ENCODE measurements around the gene IGHMBP2. TPM values are rescaled to one million over a fixed set of nuclear protein-coding genes. Genes with fewer than 3 reads are reported as not detected.

IGHMBP2 gene
- total RNA-seq, 4 donors from 2014 or later, result 18.6 to 33.3 (median 30.5) TPM

- WGBS, 2 donors, result 92 to 93% methylated on average over 19 to 21 of the region's 21 CpGs
- intact Hi-C loops (cut with DNase I; ENCODE audit: low total_unique reads), result no loop called here
- H3K4me3 ChIP-seq (ENCODE audit: low read depth, poor library complexity, severe bottlenecking), result no peak overlapping the region
- TF ChIP-seq CTCF (IDR thresholded peaks at IDR 0.05) (no peak), POLR2A (IDR thresholded peaks at IDR 0.05) (no peak)
- no peak for DNase-seq (ENCODE audit: low spot score in 2 of 2)
These were observed 27.5 kb downstream of the IGHMBP2 start for GRCh38 chr11:68930991-68931855.

GRCh38 chr11:68931911-68932310, 28.2 kb downstream of the IGHMBP2 start:
- DNase-seq (ENCODE audit: low spot score in 2 of 2), result no peak
- no peak overlapping the region for H3K4me3 ChIP-seq (ENCODE audit: low read depth, poor library complexity, severe bottlenecking)
- WGBS, 2 donors, result 80 to 93% methylated on average over 17 of the region's 17 CpGs
- TF ChIP-seq POLR2A (IDR thresholded peaks at IDR 0.05) (no peak), CTCF (IDR thresholded peaks at IDR 0.05) (no peak)
- intact Hi-C loops (cut with DNase I; ENCODE audit: low total_unique reads), result no loop called here

- TF ChIP-seq CTCF (IDR thresholded peaks at IDR 0.05) (no peak), POLR2A (IDR thresholded peaks at IDR 0.05) (no peak)
- DNase-seq (ENCODE audit: low spot score in 2 of 2), result no peak
- intact Hi-C loops (cut with DNase I; ENCODE audit: low total_unique reads), result no loop called here
- H3K4me3 ChIP-seq (ENCODE audit: low read depth, poor library complexity, severe bottlenecking), result no peak overlapping the region
- 76 to 89% methylated on average over 7 of the region's 7 CpGs for WGBS, 2 donors
These were observed 28.7 kb downstream of the IGHMBP2 start for GRCh38 chr11:68932358-68932757.

- intact Hi-C loops (cut with DNase I; ENCODE audit: low total_unique reads), result no loop called here
- no peak overlapping the region for H3K4me3 ChIP-seq (ENCODE audit: low read depth, poor library complexity, severe bottlenecking)
- TF ChIP-seq POLR2A (IDR thresholded peaks at IDR 0.05), result no peak
- no peak for TF ChIP-seq CTCF (IDR thresholded peaks at IDR 0.05)
- DNase-seq (ENCODE audit: low spot score in 2 of 2), result no peak
- WGBS, 2 donors, result 98% methylated on average over 21 to 24 of the region's 24 CpGs
These were observed 29.4 kb downstream of the IGHMBP2 start for GRCh38 chr11:68932933-68933577.

GRCh38 chr11:68933605-68934320, 30.1 kb downstream of the IGHMBP2 start:
- no peak overlapping the region for H3K4me3 ChIP-seq (ENCODE audit: low read depth, poor library complexity, severe bottlenecking)
- intact Hi-C loops (cut with DNase I; ENCODE audit: low total_unique reads), result no loop called here
- TF ChIP-seq CTCF (IDR thresholded peaks at IDR 0.05), result no peak
- no peak for TF ChIP-seq POLR2A (IDR thresholded peaks at IDR 0.05)
- no peak for DNase-seq (ENCODE audit: low spot score in 2 of 2)
- WGBS, 2 donors, result 87 to 89% methylated on average over 17 of the region's 17 CpGs
